K562 (cell line): Measurements from ENCODE around the gene PHC1. TPM values are rescaled to one million over a fixed set of nuclear protein-coding genes. Genes with fewer than 3 reads are reported as not detected.

Source experiments
- ATF6 ChIP-seq: sonication (generic); formaldehyde crosslinking; IDR thresholded peaks from 2 replicates; pipeline ENCODE4 v1.4.0; 2020; ENCODE audit warnings: mild to moderate bottlenecking, missing genetic modification reagents
- BCOR ChIP-seq: fragments of 450-650 bp; IDR thresholded peaks from 2 replicates; pipeline ENCODE4 v1.6.1; 2016
- CREB3 ChIP-seq: fragments of 450-650 bp; conservative IDR thresholded peaks from 2 replicates; pipeline ENCODE4 v1.6.1; 2016; ENCODE audit warnings: missing genetic modification characterization, low read depth, mild to moderate bottlenecking, missing compliant biosample characterization, moderate library complexity
- E2F3 ChIP-seq: fragments of 250-450 bp; sonication (Bioruptor Pico); IDR thresholded peaks from 2 replicates; pipeline ENCODE4 v1.4.0; 2020; ENCODE audit warnings: mild to moderate bottlenecking
- GABPA ChIP-seq: fragments of 200-800 bp; sonication (Bioruptor generic); conservative IDR thresholded peaks from 2 replicates; pipeline ENCODE4 v1.6.1; 2016; ENCODE audit warnings: low read depth, missing genetic modification characterization, missing compliant biosample characterization
- IFI16 ChIP-seq: fragments of 250-450 bp; sonication (Bioruptor Pico); IDR thresholded peaks from 2 replicates; pipeline ENCODE4 v2.1.2; 2022; ENCODE audit warnings: mild to moderate bottlenecking, inconsistent platforms
- MAFK ChIP-seq: IDR thresholded peaks from 2 replicates; pipeline ENCODE4 v1.6.1; 2011; ENCODE audit warnings: low read length, improper control_type of control experiment
- MCM7 ChIP-seq, 2 experiments: fragments of 450-650 bp; IDR thresholded peaks; 2 replicates each; pipeline ENCODE4 v1.6.1; 2016 to 2018
- MXI1 ChIP-seq: IDR thresholded peaks from 2 replicates; pipeline ENCODE4 v1.6.1; 2011; ENCODE audit warnings: low read depth, mild to moderate bottlenecking, improper control_type of control experiment, low read length
- NBN ChIP-seq: fragments of 450-650 bp; IDR thresholded peaks from 2 replicates; pipeline ENCODE4 v1.6.1; 2016; ENCODE audit warnings: low read depth, mild to moderate bottlenecking
- NFIC ChIP-seq: fragments of 450-650 bp; IDR thresholded peaks from 2 replicates; pipeline ENCODE4 v1.6.1; 2017; ENCODE audit warnings: mild to moderate bottlenecking, inconsistent platforms
- NR3C1 ChIP-seq: sonication (generic); formaldehyde crosslinking; IDR thresholded peaks from 2 replicates; pipeline ENCODE4 v1.8.1; 2022; ENCODE audit warnings: missing genetic modification reagents
- RBM22 ChIP-seq: fragments of 200-400 bp; formaldehyde crosslinking; IDR thresholded peaks from 2 replicates; pipeline ENCODE4 v1.6.1; 2018; ENCODE audit warnings: low read length, low read depth; ENCODE audit not compliant: poor library complexity, severe bottlenecking
- ZNF274 ChIP-seq: IDR thresholded peaks from 2 replicates; pipeline ENCODE4 v1.6.1; 2011; ENCODE audit warnings: low read depth, mild to moderate bottlenecking, low read length, moderate library complexity, borderline replicate concordance
- ZNF316 ChIP-seq: fragments of 450-650 bp; IDR thresholded peaks from 2 replicates; pipeline ENCODE4 v1.6.1; 2016
- ZNF583 ChIP-seq: fragments of 250-450 bp; sonication (Bioruptor Pico); IDR thresholded peaks from 2 replicates; pipeline ENCODE4 v1.4.0; 2020
- ZNF589 ChIP-seq: fragments of 200-800 bp; sonication (Bioruptor generic); IDR thresholded peaks from 2 replicates; pipeline ENCODE4 v1.6.1; 2016; ENCODE audit warnings: low read depth, missing genetic modification characterization, missing compliant biosample characterization
- ZNF766 ChIP-seq: fragments of 200-800 bp; sonication (Bioruptor generic); conservative IDR thresholded peaks from 2 replicates; pipeline ENCODE4 v1.6.1; 2016; ENCODE audit warnings: missing genetic modification characterization, missing compliant biosample characterization
- polyA plus RNA-seq, 8 experiments: library from polyadenylated mRNA; depleted of rRNA in 4 of 8; stranded (reverse) in 5 of 8; unstranded in 3 of 8; fragments of >200 nt; fragmentation: Nextera tagmentation in 2 of 8; fragmentation: Illumina TruSeq in 1 of 8; extraction: Ambion mirVana in 2 of 8; extraction: Trizol in 1 of 8; gene quantifications; 2 replicates each; pipeline versions ENCODE4 v1.2.1 to v1.2.3, GENCODE V29; 2011 to 2014; ENCODE audit warnings: inconsistent platforms in 1 of 8, missing spikeins in 1 of 8
- total RNA-seq, 7 experiments: library from RNA; depleted of rRNA in 6 of 7; stranded (reverse); fragments of >200 nt in 6 of 7; fragmentation: Illumina TruSeq in 2 of 7; extraction: Trizol in 2 of 7; gene quantifications; 2 replicates each; pipeline versions ENCODE4 v1.2.1 to v1.2.3, GENCODE V29; 2011 to 2021; ENCODE audit warnings: low replicate concordance in 1 of 7

The PHC1 gene
- total and polyA plus RNA-seq, 9 of the 15 experiments (the other 6 are each of a cell fraction or from before 2014, with no cell fraction given), result 1.9 to 13.7 (median 6.9) TPM

- TF ChIP-seq ATF6 (CRISPR knock-in tag) (no peak), ZNF766 (peak; percentile 23; the same call in 1 of the 2 replicates), MAFK (no peak), IFI16 (no peak), ZNF274 (no peak), RBM22 (no peak), MXI1 (no peak), CREB3 (tag) (peak; percentile 64; the same call in 1 of the 2 replicates), BCOR (peak; percentile 84), GABPA (tag) (0 out of 2 replicates have a peak, but pooled peaks have one; percentile 22), MCM7 (IDR thresholded peaks at IDR 0.05) (no peak), ZNF589 (peak; percentile 21; the same call in 1 of the 2 replicates), ZNF583 (0 out of 2 replicates have a peak, but pooled peaks have one; percentile 13), NR3C1 (CRISPR knock-in tag) (no peak), ZNF316 (0 out of 2 replicates have a peak, but pooled peaks have one; percentile 10), NFIC (0 out of 2 replicates have a peak, but pooled peaks have one; percentile 16), E2F3 (no peak), NBN (0 out of 2 replicates have a peak, but pooled peaks have one; percentile 23)
Measured at GRCh38 chr12:8886502-8887284, 27.6 kb upstream of the PHC1 start (continued).
